Osteoblast (primary cell): ENCODE results near the gene GNL1. TPM values are rescaled to one million over a fixed set of nuclear protein-coding genes. Genes with fewer than 3 reads are reported as not detected.

Source experiments
- DNase-seq: peaks from one replicate; pipeline ENCODE4 v3.0.0; 2011; ENCODE audit warnings: low spot score, mixed read lengths; ENCODE audit not compliant: insufficient read length; ENCODE audit errors: missing footprints
- H2AFZ ChIP-seq: 2 replicates; pipeline ENCODE4 v1.6.0; 2011; ENCODE audit warnings: mild to moderate bottlenecking, low read length
- H3K27ac ChIP-seq: 2 replicates; pipeline ENCODE4 v1.5.1; 2011; ENCODE audit warnings: mild to moderate bottlenecking, low read depth, low read length, moderate library complexity
- H3K27me3 ChIP-seq: 2 replicates; pipeline ENCODE4 v1.6.0; 2012; ENCODE audit warnings: mild to moderate bottlenecking, control low read depth, inconsistent platforms, low read length, moderate library complexity; ENCODE audit not compliant: insufficient read depth
- H3K36me3 ChIP-seq: 2 replicates; pipeline ENCODE4 v1.5.1; 2011; ENCODE audit warnings: mild to moderate bottlenecking, low read length, control low read depth, moderate library complexity; ENCODE audit not compliant: insufficient read depth
- H3K4me1 ChIP-seq: 2 replicates; pipeline ENCODE4 v1.5.1; 2011; ENCODE audit warnings: mild to moderate bottlenecking, low read length, control low read depth, moderate library complexity; ENCODE audit not compliant: insufficient read depth
- H3K4me2 ChIP-seq: 2 replicates; pipeline ENCODE4 v1.6.0; 2011; ENCODE audit warnings: mild to moderate bottlenecking, low read length; ENCODE audit not compliant: insufficient read depth
- H3K4me3 ChIP-seq: fragments of 200-600 bp; sonication (generic); 3 replicates; pipeline ENCODE4 v1.5.1; 2012; ENCODE audit warnings: mild to moderate bottlenecking, low read length, inconsistent platforms; ENCODE audit not compliant: insufficient read depth
- H3K79me2 ChIP-seq: 2 replicates; pipeline ENCODE4 v1.6.0; 2012; ENCODE audit warnings: mild to moderate bottlenecking, low read length, control low read depth, inconsistent platforms; ENCODE audit not compliant: insufficient read depth
- H3K9me3 ChIP-seq: 2 replicates; pipeline ENCODE4 v1.5.1; 2011; ENCODE audit warnings: low read depth, low read length, control low read depth
- H4K20me1 ChIP-seq: 2 replicates; pipeline ENCODE4 v1.6.0; 2012; ENCODE audit warnings: mild to moderate bottlenecking, low read length, control low read depth; ENCODE audit not compliant: insufficient read depth
- total RNA-seq: library from RNA; depleted of rRNA; stranded (reverse); fragments of >200 nt; gene quantifications from 2 replicates; pipeline ENCODE4 v1.2.3, GENCODE V29; 2012
- TF ChIP-seq, protein P1 (sequence below): IDR thresholded peaks from 2 replicates; pipeline ENCODE4 v1.5.1; 2011; ENCODE audit warnings: mild to moderate bottlenecking, low read depth, low read length, moderate library complexity; ENCODE audit errors: extremely low read depth

The GNL1 gene
- total RNA-seq, 1 donor: 56.5 TPM

DNA sequence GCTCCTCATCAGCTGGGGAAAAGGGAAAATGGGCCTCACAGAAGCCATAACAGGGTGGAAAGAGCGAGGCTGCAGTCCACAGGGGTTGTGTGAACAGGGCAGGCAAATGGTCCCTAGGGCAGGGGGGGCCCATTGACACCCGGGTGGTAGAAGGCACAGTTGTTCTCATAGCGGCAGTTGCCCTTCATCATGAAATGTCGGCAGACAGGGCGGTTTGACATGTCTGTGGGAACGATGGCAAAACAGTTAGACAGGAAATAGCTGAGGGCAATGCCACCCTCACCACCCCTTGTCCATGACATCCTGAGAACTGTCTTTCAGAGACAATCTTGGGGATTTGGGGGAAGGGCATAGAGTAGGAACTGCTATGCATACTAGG is 45.1 kb upstream of the GNL1 start:
- Histone ChIP-seq H3K9me3 (no peaks in the 10 kb centered on the region), H3K4me2 (no peak overlapping the region), H3K79me2 (no peaks in the 10 kb centered on the region), H3K27ac (no peak overlapping the region), H3K36me3 (peaks cover 67% of the 10 kb centered on the region), H3K4me1 (no peaks in the 10 kb centered on the region), H2AFZ (no peak overlapping the region), H4K20me1 (peaks cover 24% of the 10 kb centered on the region), H3K4me3 (no peak overlapping the region), H3K27me3 (no peaks in the 10 kb centered on the region)
- TF ChIP-seq, protein P1, sequence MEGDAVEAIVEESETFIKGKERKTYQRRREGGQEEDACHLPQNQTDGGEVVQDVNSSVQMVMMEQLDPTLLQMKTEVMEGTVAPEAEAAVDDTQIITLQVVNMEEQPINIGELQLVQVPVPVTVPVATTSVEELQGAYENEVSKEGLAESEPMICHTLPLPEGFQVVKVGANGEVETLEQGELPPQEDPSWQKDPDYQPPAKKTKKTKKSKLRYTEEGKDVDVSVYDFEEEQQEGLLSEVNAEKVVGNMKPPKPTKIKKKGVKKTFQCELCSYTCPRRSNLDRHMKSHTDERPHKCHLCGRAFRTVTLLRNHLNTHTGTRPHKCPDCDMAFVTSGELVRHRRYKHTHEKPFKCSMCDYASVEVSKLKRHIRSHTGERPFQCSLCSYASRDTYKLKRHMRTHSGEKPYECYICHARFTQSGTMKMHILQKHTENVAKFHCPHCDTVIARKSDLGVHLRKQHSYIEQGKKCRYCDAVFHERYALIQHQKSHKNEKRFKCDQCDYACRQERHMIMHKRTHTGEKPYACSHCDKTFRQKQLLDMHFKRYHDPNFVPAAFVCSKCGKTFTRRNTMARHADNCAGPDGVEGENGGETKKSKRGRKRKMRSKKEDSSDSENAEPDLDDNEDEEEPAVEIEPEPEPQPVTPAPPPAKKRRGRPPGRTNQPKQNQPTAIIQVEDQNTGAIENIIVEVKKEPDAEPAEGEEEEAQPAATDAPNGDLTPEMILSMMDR: no peak
- DNase-seq: no peak

DNA sequence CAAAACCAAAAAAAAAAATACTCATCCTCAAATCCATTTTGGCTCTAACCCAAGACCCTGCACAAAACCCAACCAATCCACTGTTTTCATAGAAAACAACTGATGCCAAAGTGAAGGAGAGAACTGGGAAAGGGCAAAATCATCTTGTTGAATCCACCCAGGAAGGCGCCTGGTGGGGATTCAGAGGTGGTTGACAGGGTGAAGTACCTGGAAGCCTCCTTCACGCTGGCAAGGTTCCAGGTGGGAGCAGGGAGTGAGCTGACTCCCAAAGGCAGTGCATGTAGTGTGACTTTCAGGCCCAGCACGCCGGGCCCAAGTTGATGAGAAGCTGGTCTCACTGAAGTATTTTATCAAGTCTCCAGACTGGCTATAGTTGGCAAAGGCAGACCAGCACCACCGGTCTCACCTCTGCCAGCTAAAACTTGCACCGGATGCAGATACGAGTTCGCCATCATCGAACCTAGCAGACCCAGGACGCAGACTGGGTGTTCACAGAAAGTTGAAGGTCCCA is 44.2 kb upstream of the GNL1 start:
- Histone ChIP-seq H3K4me1 (no peaks in the 10 kb centered on the region), H4K20me1 (peaks cover 22% of the 10 kb centered on the region), H3K36me3 (peaks cover 58% of the 10 kb centered on the region), H3K4me2 (no peak overlapping the region), H2AFZ (no peak overlapping the region), H3K27ac (no peak overlapping the region), H3K4me3 (no peak overlapping the region), H3K79me2 (no peaks in the 10 kb centered on the region), H3K27me3 (no peaks in the 10 kb centered on the region), H3K9me3 (no peaks in the 10 kb centered on the region)
- TF ChIP-seq, protein P1: no peak
- no peak for DNase-seq

DNA sequence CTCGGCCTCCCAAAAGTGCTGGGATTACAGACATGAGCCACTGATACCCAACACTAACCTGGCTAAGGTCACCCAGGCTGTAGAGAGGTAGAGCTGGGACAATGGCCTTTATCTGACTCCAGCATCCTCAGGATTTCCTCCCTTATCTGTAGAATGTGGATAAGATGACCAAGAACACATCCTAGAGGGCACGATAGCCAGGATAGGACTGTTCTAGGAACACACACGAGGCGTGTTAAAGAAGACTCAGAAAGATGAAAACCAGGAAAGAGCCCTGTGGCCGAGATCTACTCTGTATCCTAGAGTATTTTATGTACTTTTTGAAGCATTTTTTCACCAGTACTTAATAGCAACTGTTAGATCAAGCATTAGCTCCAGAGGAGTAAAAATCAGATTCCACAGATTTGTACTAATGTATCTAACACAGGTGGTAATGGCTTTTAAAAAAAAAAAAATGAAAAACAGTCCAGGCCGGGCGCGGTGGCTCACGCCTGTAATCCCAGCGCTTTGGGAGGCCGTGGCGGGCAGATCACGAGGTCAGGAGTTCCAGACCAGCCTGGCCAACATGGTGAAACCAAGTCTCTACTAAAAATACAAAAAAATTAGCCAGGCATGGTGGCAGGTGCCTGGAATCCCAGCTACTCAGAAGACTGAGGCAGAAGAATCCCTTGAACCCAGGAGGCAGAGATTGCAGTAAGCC is 43.5 kb upstream of the GNL1 start:
- no peaks in the 10 kb centered on the region for H3K9me3 ChIP-seq
- no peak overlapping the region for H3K27ac ChIP-seq
- no peak overlapping the region for H2AFZ ChIP-seq
- no peak overlapping the region for H3K4me3 ChIP-seq
- H3K36me3 ChIP-seq: peaks cover 52% of the 10 kb centered on the region
- H3K4me2 ChIP-seq: no peak overlapping the region
- H3K79me2 ChIP-seq: no peaks in the 10 kb centered on the region
- DNase-seq: no peak
- peaks cover 22% of the 10 kb centered on the region for H4K20me1 ChIP-seq
- H3K4me1 ChIP-seq: no peaks in the 10 kb centered on the region
- TF ChIP-seq, protein P1: no peak
- H3K27me3 ChIP-seq: no peaks in the 10 kb centered on the region

DNA sequence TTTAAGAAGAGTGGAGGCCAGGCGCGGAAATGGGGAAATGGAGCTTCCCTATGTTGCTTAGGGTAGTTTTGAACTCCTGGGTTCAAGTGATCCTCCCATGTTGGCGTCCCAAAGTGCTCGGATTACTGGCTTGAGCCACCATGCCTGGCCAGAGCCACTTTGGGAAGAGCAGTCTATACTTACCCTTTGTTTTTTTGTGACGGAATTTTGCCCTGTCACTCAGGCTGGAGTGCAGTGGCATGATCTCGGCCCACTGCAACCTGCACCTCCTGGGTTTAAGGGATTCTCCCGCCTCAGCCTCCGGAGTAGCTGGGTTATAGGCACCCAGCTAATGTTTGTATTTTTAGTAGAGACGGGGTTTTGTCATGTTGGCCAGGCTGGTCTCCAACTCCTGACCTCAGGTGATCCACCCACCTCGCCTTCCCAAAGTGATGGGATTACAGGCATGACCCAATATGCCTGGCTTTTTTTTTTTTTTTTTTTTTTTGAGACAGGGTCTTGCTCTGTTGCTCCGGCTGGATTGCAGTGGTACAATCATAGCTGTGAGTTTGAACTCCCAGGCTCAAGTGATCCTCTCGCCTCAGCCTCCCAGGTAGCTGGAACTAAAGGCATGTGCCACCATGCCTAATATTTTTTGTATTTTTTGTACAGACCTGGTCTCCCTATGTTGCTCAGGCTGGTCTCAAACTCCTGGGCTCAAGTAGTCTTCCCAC is 42.8 kb upstream of the GNL1 start:
- no peaks in the 10 kb centered on the region for H3K9me3 ChIP-seq
- no peak overlapping the region for H2AFZ ChIP-seq
- TF ChIP-seq, protein P1: no peak
- H3K4me2 ChIP-seq: no peak overlapping the region
- DNase-seq: no peak
- H3K4me3 ChIP-seq: no peak overlapping the region
- no peaks in the 10 kb centered on the region for H3K79me2 ChIP-seq
- H4K20me1 ChIP-seq: peaks cover 19% of the 10 kb centered on the region
- no peaks in the 10 kb centered on the region for H3K27me3 ChIP-seq
- H3K27ac ChIP-seq: no peak overlapping the region
- H3K36me3 ChIP-seq: peaks cover 51% of the 10 kb centered on the region
- no peaks in the 10 kb centered on the region for H3K4me1 ChIP-seq
